Breast epithelium (tissue), 3 donors: ENCODE data around the gene STT3B.

Experiments used
- CTCF ChIP-seq, 3 donors: fragments of 450-650 bp; IDR thresholded peaks; one replicate each; pipeline ENCODE4 v1.5.1; 2016 to 2017; ENCODE audit warnings: antibody characterized with exemption in 3 of 3, mild to moderate bottlenecking in 3 of 3, moderate library complexity in 3 of 3
- POLR2A ChIP-seq: fragments of 450-650 bp; IDR thresholded peaks from one replicate; pipeline ENCODE4 v1.6.1; 2016; ENCODE audit warnings: antibody characterized with exemption, mild to moderate bottlenecking, moderate library complexity
- POLR2AphosphoS5 ChIP-seq, 3 donors: sonication (generic); formaldehyde crosslinking; IDR thresholded peaks; one replicate each; pipeline ENCODE4 v1.6.1; 2017; ENCODE audit warnings: antibody characterized with exemption in 3 of 3

- no peak for TF ChIP-seq CTCF (IDR thresholded peaks at IDR 0.05)
- no peak for TF ChIP-seq POLR2A
- no peak for TF ChIP-seq POLR2AphosphoS5 (IDR thresholded peaks at IDR 0.05)
Measured at GRCh38 chr3:31546725-31547124, 14.0 kb downstream of the STT3B start.
